GM13977 (cell line): ENCODE data around the gene SLC15A5.
A peak's percentile ranks its signal among the peaks of the same experiment; 100 is the strongest.

Experiments
- DNase-seq: peaks from one replicate; pipeline ENCODE4 v3.0.0; 2012; ENCODE audit warnings: low spot score
- CTCF ChIP-seq: IDR thresholded peaks from 2 replicates; pipeline ENCODE4 v1.5.1; 2012; ENCODE audit warnings: mild to moderate bottlenecking, control low read depth; ENCODE audit not compliant: insufficient read depth; ENCODE audit errors: extremely low read depth, missing control alignments
- in situ Hi-C: fragments of 300-500 bp; cut with MboI; formaldehyde crosslinking; loops from one replicate; pipeline ENCODE4 v1.12.0; 2022; ENCODE audit warnings: low sequenced_read_pairs, low pct_unique_long_range_greater_than_20kb, mixed read lengths, inconsistent platforms; ENCODE audit not compliant: unreplicated experiment

Gene SLC15A5

GRCh38 chr12:16174282-16174681 is 103.2 kb downstream of the SLC15A5 start:
- DNase-seq: no peak
- in situ Hi-C loops: no loop called here
- TF ChIP-seq CTCF: no peak

GRCh38 chr12:16171348-16171747 is 106.1 kb downstream of the SLC15A5 start:
- TF ChIP-seq CTCF: no peak
- DNase-seq: no peak
- in situ Hi-C loops: no loop called here

- in situ Hi-C loops: no loop called here
- DNase-seq: no peak
- no peak for TF ChIP-seq CTCF
Observed at GRCh38 chr12:16168078-16168477, 109.4 kb downstream of the SLC15A5 start.

- no peak for TF ChIP-seq CTCF
- no peak for DNase-seq
- in situ Hi-C loops: no loop called here
Observed at GRCh38 chr12:16166563-16167470, 110.7 kb downstream of the SLC15A5 start.

DNA sequence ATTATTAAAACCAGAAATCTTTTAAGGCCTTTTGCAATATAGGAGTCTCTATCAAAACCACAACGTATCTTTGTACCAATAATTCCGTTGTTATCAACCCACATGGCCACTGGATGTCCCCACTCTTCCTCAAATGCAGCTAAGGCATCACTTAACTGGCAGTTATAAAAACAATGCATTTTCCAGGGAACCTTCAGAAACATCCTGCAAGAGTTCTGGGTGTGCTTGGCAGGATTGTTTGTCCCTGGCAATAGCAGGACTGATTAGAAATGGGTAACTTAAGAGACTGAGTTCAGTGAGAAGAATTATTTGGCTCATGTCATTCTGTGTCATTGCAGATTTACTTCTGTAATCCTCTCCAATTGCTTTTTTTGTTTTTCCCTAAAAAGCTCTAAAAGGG is 112.0 kb downstream of the SLC15A5 start:
- peak; percentile 46 for TF ChIP-seq CTCF
- in situ Hi-C loops: no loop called here
- DNase-seq: no peak

- no peak for DNase-seq
- no peak for TF ChIP-seq CTCF
- in situ Hi-C loops: no loop called here
Observed at GRCh38 chr12:16163901-16164300, 113.6 kb downstream of the SLC15A5 start.
